HCT116 (cell line): ENCODE data around the gene CACNA2D2. TPM values are rescaled to one million over a fixed set of nuclear protein-coding genes. Genes with fewer than 3 reads are reported as not detected.

Experiments used
- ATAC-seq: fragments of 200-7000 bp; cut with Tn5 transposase; 2 replicates; pipeline ENCODE4 v1.9.1; 2020; ENCODE audit warnings: mild to moderate bottlenecking, moderate library complexity
- BruUV-seq: library from RNA; stranded (reverse); fragments of 400-500 nt; replicated peaks from 2 replicates; lab custom pipeline; 2021; lab: Mats Ljungman, UMichigan
- CTCF ChIA-PET: fragments of 300-600 bp; sonication (Branson Sonifier 250); formaldehyde crosslinking; loops from one replicate; lab custom pipeline; 2021; ENCODE audit warnings: antibody characterized with exemption; lab: Charles Lee
- POLR2A ChIA-PET: fragments of 300-600, 350-600 bp; sonication (Branson Sonifier 250); formaldehyde crosslinking; loops from one replicate; lab custom pipeline; 2021; ENCODE audit warnings: antibody characterized with exemption; lab: Charles Lee
- RAD21 ChIA-PET, 2 experiments: fragments of 300-600 bp; sonication (Branson Sonifier 250); formaldehyde crosslinking; loops; one replicate each; lab custom pipeline; 2023; ENCODE audit warnings: low total read pairs in 2 of 2; ENCODE audit not compliant: uncharacterized antibody in 2 of 2, unreplicated experiment in 2 of 2, low non-redundant PET in 1 of 2; lab: Charles Lee
- DNase-seq: peaks from one replicate; pipeline ENCODE4 v3.0.0-alpha.2; 2010; ENCODE audit warnings: low read depth, low spot score
- H2AFZ ChIP-seq: fragments of 200-600 bp; shearing (Covaris generic), sonication (generic); 2 replicates; pipeline ENCODE4 v1.6.1; 2017; ENCODE audit warnings: low read depth, mixed run types, mixed read lengths, antibody characterized with exemption, low read length; ENCODE audit not compliant: poor library complexity, severe bottlenecking
- H3K27ac ChIP-seq: 2 replicates; pipeline ENCODE4 v1.5.1; 2012; ENCODE audit warnings: low read depth, low read length
- H3K27me3 ChIP-seq: fragments of 200-600 bp; sonication (generic); 2 replicates; pipeline ENCODE4 v1.6.1; 2016; ENCODE audit warnings: mixed run types, low read length, mixed read lengths; ENCODE audit not compliant: insufficient read depth
- H3K36me3 ChIP-seq, 2 experiments: fragments of 200-500 bp in 1 of 2; fragments of 200-600 bp in 1 of 2; sonication (Bioruptor generic) in 1 of 2; sonication (generic) in 1 of 2; 2 replicates each; pipeline versions ENCODE4 v1.5.1 to v1.6.1; 2014 to 2016; ENCODE audit warnings: low read length in 2 of 2, inconsistent platforms in 1 of 2, mixed read lengths in 1 of 2, mixed run types in 1 of 2; ENCODE audit not compliant: insufficient read depth in 2 of 2, control insufficient read depth in 1 of 2
- H3K4me1 ChIP-seq, 2 experiments: fragments of 200-600 bp in 1 of 2; sonication (generic) in 1 of 2; 2 replicates each; pipeline versions ENCODE4 v1.5.1 to v1.6.1; 2012 to 2017; ENCODE audit warnings: low read length in 2 of 2, inconsistent platforms in 1 of 2, mild to moderate bottlenecking in 1 of 2, mixed read lengths in 1 of 2, mixed run types in 1 of 2, moderate library complexity in 1 of 2; ENCODE audit not compliant: insufficient read depth in 2 of 2, control insufficient read depth in 1 of 2
- H3K4me2 ChIP-seq: fragments of 200-600 bp; sonication (generic); 2 replicates; pipeline ENCODE4 v1.6.1; 2017; ENCODE audit warnings: mixed run types, low read length, mixed read lengths
- H3K4me3 ChIP-seq, 2 experiments: fragments of 200-600 bp in 1 of 2; sonication (generic) in 1 of 2; replicated peaks in 1 of 2; 2 replicates each; pipeline ENCODE4 v1.5.1; 2011 to 2016; ENCODE audit warnings: low read length in 2 of 2, control low read depth in 1 of 2, low read depth in 1 of 2, mild to moderate bottlenecking in 1 of 2, mixed read lengths in 1 of 2, mixed run types in 1 of 2
- H3K79me2 ChIP-seq: fragments of 200-600 bp; sonication (generic); 2 replicates; pipeline ENCODE4 v1.6.1; 2017; ENCODE audit warnings: mild to moderate bottlenecking, mixed run types, low read length, moderate library complexity, mixed read lengths; ENCODE audit not compliant: insufficient read depth
- H3K9ac ChIP-seq: fragments of 200-600 bp; sonication (generic); 2 replicates; pipeline ENCODE4 v1.6.1; 2016; ENCODE audit warnings: low read length, mixed read lengths
- H3K9me2 ChIP-seq: fragments of 200-600 bp; sonication (generic), shearing (Covaris generic); 2 replicates; pipeline ENCODE4 v1.6.1; 2017; ENCODE audit warnings: mixed run types, mild to moderate bottlenecking, moderate library complexity; ENCODE audit not compliant: insufficient read depth
- H3K9me3 ChIP-seq, 2 experiments: fragments of 200-500 bp in 1 of 2; fragments of 200-600 bp in 1 of 2; sonication (Bioruptor generic) in 1 of 2; sonication (generic) in 1 of 2; 2 replicates each; pipeline ENCODE4 v1.6.1; 2014 to 2017; ENCODE audit warnings: low read length in 2 of 2, mixed read lengths in 2 of 2, inconsistent platforms in 1 of 2, low read depth in 1 of 2, mild to moderate bottlenecking in 1 of 2, mixed run types in 1 of 2, moderate library complexity in 1 of 2; ENCODE audit not compliant: control insufficient read depth in 1 of 2, insufficient read depth in 1 of 2
- H4K20me1 ChIP-seq: fragments of 200-600 bp; sonication (generic), shearing (Covaris generic); 2 replicates; pipeline ENCODE4 v1.6.1; 2017; ENCODE audit warnings: mixed run types, mild to moderate bottlenecking, moderate library complexity; ENCODE audit not compliant: insufficient read depth
- CBX3 ChIP-seq: IDR thresholded peaks from 2 replicates; pipeline ENCODE4 v1.6.1; 2012; ENCODE audit warnings: low read depth
- CEBPB ChIP-seq: IDR thresholded peaks from 2 replicates; pipeline ENCODE4 v1.6.1; 2012; ENCODE audit warnings: low read depth
- CTCF ChIP-seq, 3 experiments: fragments of 200-600 bp in 1 of 3; sonication (generic) in 1 of 3; IDR thresholded peaks in 2 of 3; conservative IDR thresholded peaks in 1 of 3; 2 replicates each; pipeline ENCODE4 v1.5.1; 2012 to 2017; ENCODE audit warnings: low read depth in 2 of 3, low read length in 2 of 3, antibody characterized with exemption in 1 of 3, borderline replicate concordance in 1 of 3, control low read depth in 1 of 3, mild to moderate bottlenecking in 1 of 3, mixed read lengths in 1 of 3, mixed run types in 1 of 3, moderate library complexity in 1 of 3; ENCODE audit not compliant: insufficient read depth in 1 of 3
- EGR1 ChIP-seq: IDR thresholded peaks from 2 replicates; pipeline ENCODE4 v1.6.1; 2012; ENCODE audit warnings: low read depth
- ELF1 ChIP-seq: IDR thresholded peaks from 2 replicates; pipeline ENCODE4 v1.6.1; 2012; ENCODE audit warnings: low read depth, borderline replicate concordance
- EZH2phosphoT487 ChIP-seq: fragments of 200-600 bp; IDR thresholded peaks from 2 replicates; pipeline ENCODE4 v1.6.1; 2018; ENCODE audit warnings: antibody characterized with exemption, borderline replicate concordance
- FOSL1 ChIP-seq: IDR thresholded peaks from 2 replicates; pipeline ENCODE4 v1.6.1; 2012; ENCODE audit warnings: low read depth
- JUND ChIP-seq: IDR thresholded peaks from 2 replicates; pipeline ENCODE4 v1.6.1; 2012
- POLR2A ChIP-seq: IDR thresholded peaks from 2 replicates; pipeline ENCODE4 v1.7.0; 2011; ENCODE audit warnings: borderline replicate concordance; ENCODE audit not compliant: insufficient read depth, insufficient read length; ENCODE audit errors: extremely low read depth
- POLR2AphosphoS5 ChIP-seq: IDR thresholded peaks from 2 replicates; pipeline ENCODE4 v1.6.1; 2011; ENCODE audit warnings: mild to moderate bottlenecking, low read depth, low read length, moderate library complexity
- RAD21 ChIP-seq: IDR thresholded peaks from 2 replicates; pipeline ENCODE4 v1.6.1; 2012; ENCODE audit warnings: low read depth, mild to moderate bottlenecking
- REST ChIP-seq: IDR thresholded peaks from 2 replicates; pipeline ENCODE4 v1.6.1; 2012; ENCODE audit warnings: low read depth
- SP1 ChIP-seq: IDR thresholded peaks from 2 replicates; pipeline ENCODE4 v1.6.1; 2012; ENCODE audit warnings: low read depth
- TCF7L2 ChIP-seq: IDR thresholded peaks from 2 replicates; pipeline ENCODE4 v1.7.0; 2011; ENCODE audit warnings: borderline replicate concordance, inconsistent platforms; ENCODE audit not compliant: insufficient read depth, insufficient read length; ENCODE audit errors: extremely low read depth
- YY1 ChIP-seq: IDR thresholded peaks from 2 replicates; pipeline ENCODE4 v1.6.1; 2011; ENCODE audit warnings: low read length, low read depth, moderate library complexity, mild to moderate bottlenecking; ENCODE audit not compliant: insufficient replicate concordance; ENCODE audit errors: extremely low read depth
- ZBTB33 ChIP-seq: IDR thresholded peaks from 2 replicates; pipeline ENCODE4 v1.6.1; 2011; ENCODE audit warnings: mild to moderate bottlenecking, low read length, moderate library complexity; ENCODE audit not compliant: insufficient replicate concordance; ENCODE audit errors: extremely low read depth
- ZFX ChIP-seq: fragments of 450-650 bp; IDR thresholded peaks from 2 replicates; pipeline ENCODE4 v1.6.1; 2017
- ZNF274 ChIP-seq: fragments of 200-500 bp; sonication (Bioruptor generic); IDR thresholded peaks from 2 replicates; pipeline ENCODE4 v1.6.1; 2014; ENCODE audit warnings: mild to moderate bottlenecking, low read depth, low read length, inconsistent platforms
- intact Hi-C: fragments of 100-400 bp; cut with micrococcal nuclease; formaldehyde crosslinking; loops from 2 replicates; pipeline ENCODE4 v1.10.0; 2022
- total RNA-seq: library from RNA; stranded (reverse); gene quantifications from one replicate; pipeline ENCODE4 v1.2.1, GENCODE V29; 2021; ENCODE audit not compliant: unreplicated experiment
- TF ChIP-seq, protein P1 (sequence below): IDR thresholded peaks from 2 replicates; pipeline ENCODE4 v1.6.1; 2012
- TF ChIP-seq, protein P2 (sequence below): IDR thresholded peaks from 2 replicates; pipeline ENCODE4 v1.6.1; 2012

The CACNA2D2 gene
- total RNA-seq, 1 experiment from 2014 or later = 10.2 TPM

DNA sequence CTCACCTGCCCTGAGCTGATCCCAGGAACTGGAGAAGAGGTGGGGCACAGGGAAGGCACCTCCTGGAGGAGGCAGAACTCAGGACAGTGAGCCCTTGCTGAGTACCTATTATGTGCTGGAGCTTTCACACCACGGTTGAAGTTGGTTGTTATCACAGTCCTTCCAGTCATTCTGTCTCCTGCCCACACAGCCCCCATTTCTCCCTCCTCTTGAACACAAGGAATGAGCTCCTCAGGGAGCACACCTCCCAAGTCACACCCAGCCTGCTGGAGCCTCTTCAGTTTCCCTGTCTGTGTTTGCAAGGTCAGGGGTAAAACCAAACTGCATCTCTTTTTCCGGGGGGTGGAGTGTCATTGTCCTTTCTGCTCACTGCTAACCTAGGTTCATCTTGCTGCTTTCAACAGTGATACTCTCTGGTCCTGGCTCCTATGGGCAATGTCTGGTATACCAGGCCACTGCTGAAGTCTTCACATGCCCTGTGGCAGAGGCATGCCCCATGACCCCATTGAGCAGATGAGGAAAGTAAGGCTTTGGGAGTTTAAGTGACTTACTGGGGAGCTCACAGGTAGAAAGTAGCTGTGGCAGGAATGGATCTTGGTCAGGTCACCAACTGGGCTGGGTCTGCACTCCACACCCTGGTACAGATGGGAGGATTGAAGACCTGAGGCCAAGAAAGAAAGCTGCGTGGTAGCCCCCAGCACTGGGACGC, 34.1 kb upstream of the CACNA2D2 start:
- H3K9me3 ChIP-seq = no peaks in the 10 kb centered on the region
- H3K36me3 ChIP-seq = no peaks in the 10 kb centered on the region
- intact Hi-C loops = no loop called here
- H3K4me2 ChIP-seq = no peak overlapping the region; the same call in 1 of the 2 replicates
- ChIA-PET CTCF (no interaction called here), POLR2A (no interaction called here), RAD21 (no interaction called here)
- no peak overlapping the region for H3K9ac ChIP-seq
- peaks cover 0 to 11% of the 10 kb centered on the region in 2 experiments; a peak in 2 of 4 replicates for H3K4me1 ChIP-seq
- no peak overlapping the region for H2AFZ ChIP-seq
- no peak overlapping the region for H3K4me3 ChIP-seq
- no TSS peak for BruUV-seq
- DNase-seq (no peak), ATAC-seq (no peak)
- no peak overlapping the region for H3K27ac ChIP-seq
- H3K9me2 ChIP-seq = no peaks in the 10 kb centered on the region
- TF ChIP-seq CEBPB (no peak), POLR2A (no peak), YY1 (no peak), ZFX (no peak), EGR1 (no peak), RAD21 (no peak), TCF7L2 (no peak), FOSL1 (no peak), CBX3 (no peak), JUND (no peak), ELF1 (no peak), ZBTB33 (no peak), REST (no peak), EZH2phosphoT487 (no peak), CTCF (IDR thresholded peaks at IDR 0.05 in 2 of 3, conservative IDR thresholded peaks at IDR 0.05 in 1 of 3; ENCODE audit: borderline replicate concordance in 1 of 3, insufficient read depth in 1 of 3, low read depth in 2 of 3, low read length in 2 of 3) (no peak), ZNF274 (no peak), SP1 (no peak), POLR2AphosphoS5 (no peak)
- TF ChIP-seq, protein P1, sequence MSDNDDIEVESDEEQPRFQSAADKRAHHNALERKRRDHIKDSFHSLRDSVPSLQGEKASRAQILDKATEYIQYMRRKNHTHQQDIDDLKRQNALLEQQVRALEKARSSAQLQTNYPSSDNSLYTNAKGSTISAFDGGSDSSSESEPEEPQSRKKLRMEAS = no peak
- TF ChIP-seq, protein P2, sequence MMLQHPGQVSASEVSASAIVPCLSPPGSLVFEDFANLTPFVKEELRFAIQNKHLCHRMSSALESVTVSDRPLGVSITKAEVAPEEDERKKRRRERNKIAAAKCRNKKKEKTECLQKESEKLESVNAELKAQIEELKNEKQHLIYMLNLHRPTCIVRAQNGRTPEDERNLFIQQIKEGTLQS = no peak
- H3K79me2 ChIP-seq = no peaks in the 10 kb centered on the region
- no peaks in the 10 kb centered on the region for H4K20me1 ChIP-seq
- peaks cover 20% of the 10 kb centered on the region; the same call in 1 of the 2 replicates for H3K27me3 ChIP-seq
